Caco-2 (cell line): Measurements from ENCODE around the gene PKHD1. TPM values are rescaled to one million over a fixed set of nuclear protein-coding genes. Genes with fewer than 3 reads are reported as not detected.

Experiments used
- BruUV-seq: library from RNA; stranded (reverse); fragments of 400-500 nt; replicated peaks from 2 replicates; lab custom pipeline; 2021; lab: Mats Ljungman, UMichigan
- CTCF ChIA-PET: fragments of 300-600 bp; sonication (Branson Sonifier 250); formaldehyde crosslinking; loops from one replicate; lab custom pipeline; 2022; ENCODE audit warnings: antibody characterized with exemption; lab: Charles Lee
- POLR2A ChIA-PET: fragments of 300-600 bp; sonication (Branson Sonifier 250); formaldehyde crosslinking; loops from one replicate; lab custom pipeline; 2022; ENCODE audit warnings: antibody characterized with exemption; lab: Charles Lee
- DNase-seq, 2 experiments: peaks; one replicate each; pipeline versions ENCODE4 v3.0.0 to v3.0.0-alpha.2; 2020 to 2022
- H3K27me3 ChIP-seq: replicated peaks from 2 replicates; pipeline ENCODE4 v1.6.0; 2011; ENCODE audit warnings: low read length; ENCODE audit not compliant: control insufficient read depth, insufficient read depth
- H3K36me3 ChIP-seq: 2 replicates; pipeline ENCODE4 v1.5.1; 2011; ENCODE audit warnings: low read length; ENCODE audit not compliant: control insufficient read depth, insufficient read depth
- H3K4me1 ChIP-seq: fragments of 250-450 bp; sonication (Bioruptor Pico); 2 replicates; pipeline ENCODE4 v1.5.1; 2020; ENCODE audit warnings: mild to moderate bottlenecking
- H3K4me3 ChIP-seq: 2 replicates; pipeline ENCODE4 v1.5.1; 2011; ENCODE audit warnings: low read depth, mild to moderate bottlenecking, control low read depth, low read length
- H3K9me3 ChIP-seq: fragments of 250-450 bp; sonication (Bioruptor Pico); 2 replicates; pipeline ENCODE4 v1.5.1; 2020; ENCODE audit warnings: mild to moderate bottlenecking, moderate library complexity
- H3K27ac Mint-ChIP-seq: one replicate; pipeline ENCODE4 v1.8.0; 2022; ENCODE audit warnings: mixed read lengths; ENCODE audit not compliant: unreplicated experiment
- H3K27me3 Mint-ChIP-seq: one replicate; pipeline ENCODE4 v1.8.0; 2022; ENCODE audit warnings: mixed read lengths; ENCODE audit not compliant: insufficient read depth, unreplicated experiment
- H3K36me3 Mint-ChIP-seq: one replicate; pipeline ENCODE4 v1.8.0; 2022; ENCODE audit warnings: mild to moderate bottlenecking, mixed read lengths; ENCODE audit not compliant: insufficient read depth, unreplicated experiment
- H3K4me1 Mint-ChIP-seq: one replicate; pipeline ENCODE4 v1.8.0; 2022; ENCODE audit warnings: low read depth, mixed read lengths; ENCODE audit not compliant: unreplicated experiment
- H3K4me3 Mint-ChIP-seq: one replicate; pipeline ENCODE4 v1.8.0; 2022; ENCODE audit warnings: mild to moderate bottlenecking, moderate library complexity, mixed read lengths; ENCODE audit not compliant: unreplicated experiment
- H3K9me3 Mint-ChIP-seq: one replicate; pipeline ENCODE4 v1.8.0; 2022; ENCODE audit warnings: mixed read lengths; ENCODE audit not compliant: unreplicated experiment
- CTCF ChIP-seq, 2 experiments: fragments of 200-600 bp in 1 of 2; IDR thresholded peaks; 1 replicate in 1 of 2; 2 replicates in 1 of 2; pipeline versions ENCODE4 v1.5.1 to v1.8.0; 2011 to 2022; ENCODE audit warnings: antibody characterized with exemption in 1 of 2, control low read depth in 1 of 2, inconsistent platforms in 1 of 2, low read depth in 1 of 2, low read length in 1 of 2, mild to moderate bottlenecking in 1 of 2, moderate library complexity in 1 of 2; ENCODE audit not compliant: insufficient read depth in 1 of 2, severe bottlenecking in 1 of 2, unreplicated experiment in 1 of 2
- intact Hi-C: fragments of 100-400 bp; cut with micrococcal nuclease; formaldehyde crosslinking; loops from one replicate; pipeline ENCODE4 v1.10.0; 2022; ENCODE audit not compliant: unreplicated experiment
- total RNA-seq: library from RNA; stranded (reverse); gene quantifications from 2 replicates; pipeline ENCODE4 v1.2.3, GENCODE V29; 2022

Gene PKHD1
- total RNA-seq, 1 experiment from 2014 or later, result 3.3 TPM

GRCh38 chr6:51720327-51720726 lies 367.1 kb downstream of the PKHD1 start:
- H3K27me3 Mint-ChIP-seq, result peaks cover 2% of the 10 kb centered on the region
- Histone ChIP-seq H3K4me3 (no peak overlapping the region), H3K36me3 (no peaks in the 10 kb centered on the region), H3K9me3 (no peaks in the 10 kb centered on the region), H3K4me1 (no peaks in the 10 kb centered on the region), H3K27me3 (no peaks in the 10 kb centered on the region)
- CTCF ChIA-PET, result no interaction called here
- H3K36me3 Mint-ChIP-seq, result no peaks in the 10 kb centered on the region
- no peak for DNase-seq
- POLR2A ChIA-PET, result no interaction called here
- no peak overlapping the region for H3K4me3 Mint-ChIP-seq
- no peak for TF ChIP-seq CTCF (IDR thresholded peaks at IDR 0.05; ENCODE audit: insufficient read depth in 1 of 2, low read depth in 1 of 2, low read length in 1 of 2, severe bottlenecking in 1 of 2, unreplicated experiment in 1 of 2)
- H3K27ac Mint-ChIP-seq, result no peak overlapping the region
- intact Hi-C loops, result no loop called here
- H3K9me3 Mint-ChIP-seq, result no peaks in the 10 kb centered on the region
- BruUV-seq, result no TSS peak
- no peaks in the 10 kb centered on the region for H3K4me1 Mint-ChIP-seq

- BruUV-seq, result no TSS peak
- no peak for TF ChIP-seq CTCF (IDR thresholded peaks at IDR 0.05; ENCODE audit: insufficient read depth in 1 of 2, low read depth in 1 of 2, low read length in 1 of 2, severe bottlenecking in 1 of 2, unreplicated experiment in 1 of 2)
Measured at GRCh38 chr6:51719297-51719696, 368.1 kb downstream of the PKHD1 start.

GRCh38 chr6:51718533-51718932 lies 368.9 kb downstream of the PKHD1 start:
- DNase-seq, result no peak
- Mint-ChIP-seq H3K4me3 (no peak overlapping the region), H3K4me1 (no peaks in the 10 kb centered on the region), H3K27me3 (peaks cover 2% of the 10 kb centered on the region), H3K36me3 (no peaks in the 10 kb centered on the region), H3K27ac (no peak overlapping the region), H3K9me3 (no peaks in the 10 kb centered on the region)
- no peak overlapping the region for H3K4me3 ChIP-seq
- CTCF ChIA-PET, result interaction anchor here (0.5 kb wide), 1 partner anchor 298 kb away, joined by 6 read pairs; no protein-coding TSS in a partner anchor
- H3K9me3 ChIP-seq, result no peaks in the 10 kb centered on the region
- no peaks in the 10 kb centered on the region for H3K27me3 ChIP-seq
- no peaks in the 10 kb centered on the region for H3K4me1 ChIP-seq
- intact Hi-C loops, result no loop called here
- BruUV-seq, result no TSS peak
- POLR2A ChIA-PET, result no interaction called here
- no peak for TF ChIP-seq CTCF (IDR thresholded peaks at IDR 0.05; ENCODE audit: insufficient read depth in 1 of 2, low read depth in 1 of 2, low read length in 1 of 2, severe bottlenecking in 1 of 2, unreplicated experiment in 1 of 2)
- no peaks in the 10 kb centered on the region for H3K36me3 ChIP-seq

More at GRCh38 chr6:51719297-51719696, 368.1 kb downstream of the PKHD1 start:
- Histone ChIP-seq H3K9me3 (no peaks in the 10 kb centered on the region), H3K4me3 (no peak overlapping the region), H3K4me1 (no peaks in the 10 kb centered on the region), H3K36me3 (no peaks in the 10 kb centered on the region), H3K27me3 (no peaks in the 10 kb centered on the region)
- no peak for DNase-seq
- no peaks in the 10 kb centered on the region for H3K4me1 Mint-ChIP-seq
- no peak overlapping the region for H3K4me3 Mint-ChIP-seq
- ChIA-PET CTCF (no interaction called here), POLR2A (no interaction called here)
- intact Hi-C loops, result no loop called here
- peaks cover 2% of the 10 kb centered on the region for H3K27me3 Mint-ChIP-seq
- H3K27ac Mint-ChIP-seq, result no peak overlapping the region
- H3K36me3 Mint-ChIP-seq, result no peaks in the 10 kb centered on the region
- no peaks in the 10 kb centered on the region for H3K9me3 Mint-ChIP-seq
